K562 (cell line): ENCODE data around the gene TRIM23. TPM values are rescaled to one million over a fixed set of nuclear protein-coding genes. Genes with fewer than 3 reads are reported as not detected.

Experiments used
- CCNT2 ChIP-seq: IDR thresholded peaks from 2 replicates; pipeline ENCODE4 v1.6.1; 2011; ENCODE audit warnings: borderline replicate concordance, low read depth, mild to moderate bottlenecking, moderate library complexity, mixed read lengths, low read length; ENCODE audit not compliant: insufficient read length; ENCODE audit errors: extremely low read depth
- CSDE1 ChIP-seq, 2 experiments: fragments of 450-650 bp; IDR thresholded peaks; 2 replicates each; pipeline ENCODE4 v1.6.1; 2016; ENCODE audit warnings: mild to moderate bottlenecking in 1 of 2
- HDAC3 ChIP-seq: fragments of 450-650 bp; IDR thresholded peaks from 2 replicates; pipeline ENCODE4 v1.6.1; 2018; ENCODE audit warnings: borderline replicate concordance, mild to moderate bottlenecking, moderate library complexity; ENCODE audit not compliant: partially characterized antibody
- HMBOX1 ChIP-seq: sonication (generic); IDR thresholded peaks from 2 replicates; pipeline ENCODE4 v1.6.1; 2016
- MXI1 ChIP-seq: IDR thresholded peaks from 2 replicates; pipeline ENCODE4 v1.6.1; 2011; ENCODE audit warnings: low read depth, mild to moderate bottlenecking, improper control_type of control experiment, low read length
- TOE1 ChIP-seq, 2 experiments: fragments of 450-650 bp in 1 of 2; sonication (generic) in 1 of 2; formaldehyde crosslinking in 1 of 2; IDR thresholded peaks; 2 replicates each; pipeline versions ENCODE4 v1.7.1 to v1.8.0; 2016 to 2022; ENCODE audit warnings: borderline replicate concordance in 2 of 2, mild to moderate bottlenecking in 2 of 2, antibody characterized with exemption in 1 of 2, inconsistent platforms in 1 of 2, low read depth in 1 of 2, missing genetic modification reagents in 1 of 2, moderate library complexity in 1 of 2
- ZBTB1 ChIP-seq: sonication (generic); formaldehyde crosslinking; IDR thresholded peaks from 2 replicates; pipeline ENCODE4 v1.8.1; 2023; ENCODE audit warnings: missing genetic modification reagents, low read depth, mild to moderate bottlenecking, borderline replicate concordance
- ZNF507 ChIP-seq: conservative IDR thresholded peaks from 2 replicates; pipeline ENCODE4 v1.6.1; 2017; ENCODE audit warnings: missing genetic modification characterization, missing compliant biosample characterization
- polyA plus RNA-seq, 8 experiments: library from polyadenylated mRNA; depleted of rRNA in 4 of 8; stranded (reverse) in 5 of 8; unstranded in 3 of 8; fragments of >200 nt; fragmentation: Nextera tagmentation in 2 of 8; fragmentation: Illumina TruSeq in 1 of 8; extraction: Ambion mirVana in 2 of 8; extraction: Trizol in 1 of 8; gene quantifications; 2 replicates each; pipeline versions ENCODE4 v1.2.1 to v1.2.3, GENCODE V29; 2011 to 2014; ENCODE audit warnings: inconsistent platforms in 1 of 8, missing spikeins in 1 of 8
- total RNA-seq, 7 experiments: library from RNA; depleted of rRNA in 6 of 7; stranded (reverse); fragments of >200 nt in 6 of 7; fragmentation: Illumina TruSeq in 2 of 7; extraction: Trizol in 2 of 7; gene quantifications; 2 replicates each; pipeline versions ENCODE4 v1.2.1 to v1.2.3, GENCODE V29; 2011 to 2021; ENCODE audit warnings: low replicate concordance in 1 of 7
- TF ChIP-seq, protein P1 (sequence below), 2 experiments: fragments of 450-650 bp in 1 of 2; sonication (generic) in 1 of 2; formaldehyde crosslinking in 1 of 2; IDR thresholded peaks; 2 replicates each; pipeline versions ENCODE4 v1.7.1 to v1.9.0; 2016 to 2022; ENCODE audit warnings: inconsistent platforms in 1 of 2, mild to moderate bottlenecking in 1 of 2, missing genetic modification reagents in 1 of 2
- TF ChIP-seq, protein P2 (sequence below): sonication (generic); formaldehyde crosslinking; IDR thresholded peaks from 2 replicates; pipeline ENCODE4 v1.8.0; 2023; ENCODE audit warnings: mild to moderate bottlenecking, missing genetic modification reagents
- TF ChIP-seq, protein P3 (sequence below): fragments of 250-450 bp; sonication (Bioruptor Pico); IDR thresholded peaks from 2 replicates; pipeline ENCODE4 v1.4.0; 2020; ENCODE audit warnings: borderline replicate concordance

Gene TRIM23
- total and polyA plus RNA-seq, 9 of the 15 experiments (the other 6 are each of a cell fraction or from before 2014, with no cell fraction given) = 2.4 to 8.5 (median 4.9) TPM

GRCh38 chr5:65624571-65625555, 730 bp upstream of the TRIM23 start, which contains the start of the genes SHLD3 and TRAPPC13 (continued):
- TF ChIP-seq, protein P1, sequence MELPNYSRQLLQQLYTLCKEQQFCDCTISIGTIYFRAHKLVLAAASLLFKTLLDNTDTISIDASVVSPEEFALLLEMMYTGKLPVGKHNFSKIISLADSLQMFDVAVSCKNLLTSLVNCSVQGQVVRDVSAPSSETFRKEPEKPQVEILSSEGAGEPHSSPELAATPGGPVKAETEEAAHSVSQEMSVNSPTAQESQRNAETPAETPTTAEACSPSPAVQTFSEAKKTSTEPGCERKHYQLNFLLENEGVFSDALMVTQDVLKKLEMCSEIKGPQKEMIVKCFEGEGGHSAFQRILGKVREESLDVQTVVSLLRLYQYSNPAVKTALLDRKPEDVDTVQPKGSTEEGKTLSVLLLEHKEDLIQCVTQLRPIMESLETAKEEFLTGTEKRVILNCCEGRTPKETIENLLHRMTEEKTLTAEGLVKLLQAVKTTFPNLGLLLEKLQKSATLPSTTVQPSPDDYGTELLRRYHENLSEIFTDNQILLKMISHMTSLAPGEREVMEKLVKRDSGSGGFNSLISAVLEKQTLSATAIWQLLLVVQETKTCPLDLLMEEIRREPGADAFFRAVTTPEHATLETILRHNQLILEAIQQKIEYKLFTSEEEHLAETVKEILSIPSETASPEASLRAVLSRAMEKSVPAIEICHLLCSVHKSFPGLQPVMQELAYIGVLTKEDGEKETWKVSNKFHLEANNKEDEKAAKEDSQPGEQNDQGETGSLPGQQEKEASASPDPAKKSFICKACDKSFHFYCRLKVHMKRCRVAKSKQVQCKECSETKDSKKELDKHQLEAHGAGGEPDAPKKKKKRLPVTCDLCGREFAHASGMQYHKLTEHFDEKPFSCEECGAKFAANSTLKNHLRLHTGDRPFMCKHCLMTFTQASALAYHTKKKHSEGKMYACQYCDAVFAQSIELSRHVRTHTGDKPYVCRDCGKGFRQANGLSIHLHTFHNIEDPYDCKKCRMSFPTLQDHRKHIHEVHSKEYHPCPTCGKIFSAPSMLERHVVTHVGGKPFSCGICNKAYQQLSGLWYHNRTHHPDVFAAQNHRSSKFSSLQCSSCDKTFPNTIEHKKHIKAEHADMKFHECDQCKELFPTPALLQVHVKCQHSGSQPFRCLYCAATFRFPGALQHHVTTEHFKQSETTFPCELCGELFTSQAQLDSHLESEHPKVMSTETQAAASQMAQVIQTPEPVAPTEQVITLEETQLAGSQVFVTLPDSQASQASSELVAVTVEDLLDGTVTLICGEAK (IDR thresholded peaks at IDR 0.05) = peak; percentile 91
- TF ChIP-seq, protein P1 (CRISPR knock-in tag; IDR thresholded peaks at IDR 0.05) = no peak
- TF ChIP-seq TOE1 (IDR thresholded peaks at IDR 0.05; ENCODE audit: borderline replicate concordance) (0 out of 2 replicates have a peak, but pooled peaks have one; percentile 58), TOE1 (CRISPR knock-in tag; IDR thresholded peaks at IDR 0.05; ENCODE audit: borderline replicate concordance, low read depth) (no peak), MXI1 (0 out of 2 replicates have a peak, but pooled peaks have one; percentile 51), CCNT2 (no peak), ZBTB1 (CRISPR knock-in tag) (no peak), ZNF507 (no peak), HDAC3 (no peak), CSDE1 (IDR thresholded peaks at IDR 0.05) (no peak), HMBOX1 (no peak)
- TF ChIP-seq, protein P2, sequence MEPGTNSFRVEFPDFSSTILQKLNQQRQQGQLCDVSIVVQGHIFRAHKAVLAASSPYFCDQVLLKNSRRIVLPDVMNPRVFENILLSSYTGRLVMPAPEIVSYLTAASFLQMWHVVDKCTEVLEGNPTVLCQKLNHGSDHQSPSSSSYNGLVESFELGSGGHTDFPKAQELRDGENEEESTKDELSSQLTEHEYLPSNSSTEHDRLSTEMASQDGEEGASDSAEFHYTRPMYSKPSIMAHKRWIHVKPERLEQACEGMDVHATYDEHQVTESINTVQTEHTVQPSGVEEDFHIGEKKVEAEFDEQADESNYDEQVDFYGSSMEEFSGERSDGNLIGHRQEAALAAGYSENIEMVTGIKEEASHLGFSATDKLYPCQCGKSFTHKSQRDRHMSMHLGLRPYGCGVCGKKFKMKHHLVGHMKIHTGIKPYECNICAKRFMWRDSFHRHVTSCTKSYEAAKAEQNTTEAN (CRISPR knock-in tag) = no peak
- TF ChIP-seq, protein P3, sequence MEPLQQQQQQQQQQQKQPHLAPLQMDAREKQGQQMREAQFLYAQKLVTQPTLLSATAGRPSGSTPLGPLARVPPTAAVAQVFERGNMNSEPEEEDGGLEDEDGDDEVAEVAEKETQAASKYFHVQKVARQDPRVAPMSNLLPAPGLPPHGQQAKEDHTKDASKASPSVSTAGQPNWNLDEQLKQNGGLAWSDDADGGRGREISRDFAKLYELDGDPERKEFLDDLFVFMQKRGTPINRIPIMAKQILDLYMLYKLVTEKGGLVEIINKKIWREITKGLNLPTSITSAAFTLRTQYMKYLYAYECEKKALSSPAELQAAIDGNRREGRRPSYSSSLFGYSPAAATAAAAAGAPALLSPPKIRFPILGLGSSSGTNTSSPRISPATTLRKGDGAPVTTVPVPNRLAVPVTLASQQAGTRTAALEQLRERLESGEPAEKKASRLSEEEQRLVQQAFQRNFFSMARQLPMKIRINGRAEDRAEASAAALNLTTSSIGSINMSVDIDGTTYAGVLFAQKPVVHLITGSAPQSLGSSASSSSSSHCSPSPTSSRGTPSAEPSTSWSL (CRISPR knock-in tag) = no peak
